HL-60/S4 (cell line): ENCODE measurements around the gene POU6F2.

Experiments used
- in situ Hi-C: fragments of 300-500 bp; cut with MboI; formaldehyde crosslinking; loops from 2 replicates; pipeline ENCODE4 v1.14.3; 2022; ENCODE audit warnings: low sequenced_read_pairs

POU6F2 gene

GRCh38 chr7:39428221-39428620 is 450.5 kb downstream of the POU6F2 start:
- in situ Hi-C loops, result no loop called here

- in situ Hi-C loops, result no loop called here
These were observed 451.7 kb downstream of the POU6F2 start for GRCh38 chr7:39429421-39429820.

DNA sequence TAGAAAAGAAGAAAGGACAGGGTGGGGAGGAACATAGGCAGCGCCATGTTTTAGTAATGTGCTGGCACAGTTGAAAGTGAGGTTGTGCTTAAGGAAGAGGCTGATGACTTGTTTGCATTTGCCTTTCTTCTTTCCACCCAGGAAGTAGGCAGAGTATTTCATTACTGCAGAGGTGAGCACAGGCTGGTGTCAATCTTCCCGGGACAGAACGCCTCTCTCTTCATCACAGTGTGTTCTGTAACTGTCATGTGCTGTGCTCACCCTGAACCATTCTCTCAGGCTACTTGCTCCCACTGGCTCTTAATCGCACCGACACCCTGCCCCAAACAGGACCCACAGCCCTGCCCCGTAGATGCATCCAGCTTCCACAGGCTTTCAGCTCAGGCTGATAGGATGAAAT is 452.7 kb downstream of the POU6F2 start:
- in situ Hi-C loops, result no loop called here

DNA sequence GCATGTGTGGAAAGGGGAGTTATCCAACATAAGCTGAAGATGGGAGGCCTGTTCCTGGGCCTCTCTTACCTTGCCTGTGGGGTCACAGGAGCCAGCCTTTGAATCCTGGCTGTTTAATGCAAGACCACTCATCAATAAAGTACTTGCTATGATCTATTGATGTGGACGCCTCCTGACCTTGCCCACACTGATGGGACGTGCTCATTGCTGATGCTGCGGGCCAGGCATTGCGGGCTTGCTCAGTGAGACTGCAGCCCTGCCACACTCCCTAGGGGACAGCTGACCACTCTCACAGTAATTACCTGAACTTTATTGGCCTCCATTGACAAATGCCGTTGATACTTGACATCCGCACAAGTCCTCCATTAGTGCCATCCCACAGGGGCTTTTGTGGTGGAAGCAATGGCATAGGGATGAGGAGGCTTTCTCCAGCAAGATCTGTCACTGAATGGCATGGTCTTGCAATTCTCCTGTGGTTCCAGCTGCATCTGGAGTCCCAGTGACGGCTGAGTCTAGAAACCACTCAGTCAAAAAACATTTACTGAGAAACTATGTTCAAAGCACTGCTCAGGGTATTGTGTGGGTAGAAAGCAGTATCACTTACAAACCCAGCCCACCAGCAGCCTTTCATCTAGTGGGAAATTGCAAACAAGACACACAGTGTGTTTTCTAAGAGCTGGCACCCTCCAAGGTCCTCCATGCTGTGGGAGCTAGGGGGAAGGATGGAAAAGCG is 453.4 kb downstream of the POU6F2 start:
- in situ Hi-C loops, result no loop called here

- in situ Hi-C loops, result no loop called here
These were observed 454.7 kb downstream of the POU6F2 start for GRCh38 chr7:39432368-39432767.

GRCh38 chr7:39432807-39433416 is 455.2 kb downstream of the POU6F2 start:
- in situ Hi-C loops, result no loop called here

GRCh38 chr7:39433550-39433949 is 455.8 kb downstream of the POU6F2 start:
- in situ Hi-C loops, result no loop called here

- in situ Hi-C loops, result no loop called here
These were observed 456.3 kb downstream of the POU6F2 start for GRCh38 chr7:39434012-39434411.

- in situ Hi-C loops, result no loop called here
These were observed 468.8 kb downstream of the POU6F2 start for GRCh38 chr7:39446546-39446945.

GRCh38 chr7:39451901-39452300 is 474.2 kb downstream of the POU6F2 start:
- in situ Hi-C loops, result loop anchor here (25.0 kb wide), 1 partner anchor 665 kb away; no protein-coding TSS in a partner anchor

DNA sequence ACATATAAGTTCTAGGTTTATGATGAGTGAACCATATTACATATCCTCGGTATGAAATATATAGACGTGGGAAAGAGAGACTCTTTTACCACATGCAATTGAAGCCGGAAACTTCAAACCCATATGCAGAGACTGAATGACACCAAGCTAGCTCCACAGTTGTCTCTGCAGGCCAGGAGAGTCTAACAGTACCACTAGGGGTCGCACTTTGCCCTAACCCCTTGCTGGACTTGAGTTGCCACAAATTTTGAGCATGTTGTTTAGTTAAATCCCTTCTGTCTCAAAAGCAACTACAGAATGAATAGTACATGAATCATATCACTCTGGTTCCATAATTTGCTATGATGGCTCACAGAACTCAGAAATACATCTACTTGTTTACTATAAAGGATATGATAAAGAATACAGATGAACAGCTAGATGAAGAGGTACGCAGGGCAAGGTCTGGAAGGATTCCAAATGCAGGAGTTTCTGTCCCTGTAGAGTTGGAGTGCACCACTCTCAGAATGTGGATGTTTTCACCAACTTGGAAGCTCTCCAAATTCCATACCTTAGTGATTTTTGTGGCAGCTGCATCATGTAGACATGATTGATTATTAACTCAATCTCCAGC is 476.1 kb downstream of the POU6F2 start:
- in situ Hi-C loops, result loop anchor here (25.0 kb wide), 1 partner anchor 667 kb away; no protein-coding TSS in a partner anchor

DNA sequence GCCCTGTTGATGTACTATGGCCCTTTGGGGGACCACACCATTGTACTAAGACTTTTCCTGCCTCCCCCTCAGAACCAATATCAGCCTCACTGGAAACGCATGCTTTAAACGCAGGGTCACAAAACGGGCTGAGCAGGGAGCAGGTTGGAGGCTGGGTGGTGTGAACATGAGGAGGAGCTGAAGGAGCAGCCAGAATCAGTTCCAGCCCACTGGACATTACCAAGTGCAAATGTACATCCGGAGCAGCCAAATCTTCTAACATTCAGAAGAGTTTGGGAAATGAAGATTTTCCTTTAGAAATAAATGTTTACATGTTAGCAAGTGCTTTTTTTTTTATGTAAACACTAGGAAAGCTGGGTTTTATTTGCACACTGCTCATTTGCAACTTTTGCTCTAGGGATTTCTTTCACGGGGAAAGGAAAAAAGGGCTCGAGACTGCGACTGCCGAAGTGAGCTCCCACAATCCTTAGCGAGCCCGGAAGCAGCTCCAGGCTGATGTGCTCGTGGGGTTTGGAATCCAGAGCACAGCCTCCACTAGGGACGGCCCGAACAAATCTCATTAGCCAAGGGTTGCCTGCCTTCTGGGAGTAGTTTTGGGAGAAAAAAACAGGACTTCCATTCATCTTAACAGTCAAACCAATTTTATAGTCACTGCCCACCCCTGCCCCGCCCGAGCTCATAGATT is 480.5 kb downstream of the POU6F2 start:
- in situ Hi-C loops, result loop anchor here (25.0 kb wide), 1 partner anchor 671 kb away; no protein-coding TSS in a partner anchor

DNA sequence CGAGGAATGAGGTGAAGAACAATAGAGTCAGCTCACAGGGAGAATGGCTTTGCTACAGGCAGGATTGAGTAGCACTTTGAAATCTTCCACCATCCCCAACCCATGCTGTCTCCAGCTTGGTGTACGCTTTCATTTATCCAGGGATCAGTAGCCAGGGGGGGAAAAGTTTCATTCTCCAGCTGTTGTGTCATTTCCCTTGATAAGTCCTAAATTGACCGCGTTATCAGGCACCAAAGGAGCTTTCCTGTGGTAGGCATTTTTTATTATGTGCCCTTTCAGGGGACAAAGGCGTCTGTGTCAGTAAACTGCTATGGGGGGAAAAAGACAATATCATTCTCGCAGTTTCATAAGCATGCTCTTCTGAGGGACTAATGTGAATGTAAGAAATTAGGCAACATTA is 481.9 kb downstream of the POU6F2 start:
- in situ Hi-C loops, result loop anchor here (25.0 kb wide), 1 partner anchor 672 kb away; no protein-coding TSS in a partner anchor

- in situ Hi-C loops, result loop anchor here (25.0 kb wide), 1 partner anchor 673 kb away; no protein-coding TSS in a partner anchor
These were observed 482.8 kb downstream of the POU6F2 start for GRCh38 chr7:39460486-39460885.

DNA sequence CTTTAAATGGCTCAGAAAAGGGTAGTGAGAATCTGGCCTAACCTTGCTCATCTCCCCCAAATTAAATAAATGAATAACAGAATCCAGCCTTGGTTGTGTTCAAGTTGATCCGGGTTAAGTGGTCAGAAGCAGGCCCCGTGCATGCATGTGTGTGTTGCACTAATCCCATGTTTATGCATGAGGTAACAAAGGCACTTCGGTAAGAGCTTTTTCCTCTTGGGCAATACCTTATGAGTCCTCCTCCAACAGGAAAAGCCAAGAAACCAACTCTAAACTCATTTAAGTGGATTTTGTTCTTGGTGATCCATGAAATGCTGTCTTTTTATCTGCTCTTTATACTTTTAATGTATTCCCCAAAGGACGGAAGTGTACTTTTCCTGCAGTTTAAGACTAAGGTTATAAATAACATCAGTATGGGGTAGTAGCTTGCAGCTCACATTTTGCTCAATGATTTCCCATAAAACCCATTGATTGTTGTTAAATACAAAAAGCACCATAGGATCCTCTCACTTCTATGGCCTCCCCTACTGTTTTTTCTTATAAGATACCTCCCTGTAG is 483.6 kb downstream of the POU6F2 start:
- in situ Hi-C loops, result loop anchor here (25.0 kb wide), 1 partner anchor 674 kb away; no protein-coding TSS in a partner anchor

DNA sequence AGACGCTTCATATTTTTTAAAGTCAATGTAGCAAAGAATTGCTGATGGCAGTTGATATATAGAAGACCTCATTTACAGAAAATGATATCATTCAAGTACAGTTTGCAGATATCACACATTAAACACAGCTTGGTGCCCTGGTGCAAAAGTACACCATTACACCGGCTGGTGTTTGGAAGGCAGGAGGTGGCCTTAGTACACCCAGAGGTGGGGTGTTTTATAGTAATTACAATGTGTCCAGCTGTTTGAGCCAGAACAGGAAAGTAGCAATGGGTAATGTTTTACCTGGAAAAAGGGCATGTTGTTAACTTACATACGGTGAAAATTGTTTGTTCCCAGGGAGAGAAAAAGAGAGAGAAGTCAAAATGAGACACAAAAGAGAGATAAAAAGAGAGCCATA is 485.5 kb downstream of the POU6F2 start:
- in situ Hi-C loops, result loop anchor here (25.0 kb wide), 1 partner anchor 676 kb away; no protein-coding TSS in a partner anchor

GRCh38 chr7:39464350-39465054 is 486.8 kb downstream of the POU6F2 start:
- in situ Hi-C loops, result loop anchor here (25.0 kb wide), 1 partner anchor 677 kb away; no protein-coding TSS in a partner anchor

DNA sequence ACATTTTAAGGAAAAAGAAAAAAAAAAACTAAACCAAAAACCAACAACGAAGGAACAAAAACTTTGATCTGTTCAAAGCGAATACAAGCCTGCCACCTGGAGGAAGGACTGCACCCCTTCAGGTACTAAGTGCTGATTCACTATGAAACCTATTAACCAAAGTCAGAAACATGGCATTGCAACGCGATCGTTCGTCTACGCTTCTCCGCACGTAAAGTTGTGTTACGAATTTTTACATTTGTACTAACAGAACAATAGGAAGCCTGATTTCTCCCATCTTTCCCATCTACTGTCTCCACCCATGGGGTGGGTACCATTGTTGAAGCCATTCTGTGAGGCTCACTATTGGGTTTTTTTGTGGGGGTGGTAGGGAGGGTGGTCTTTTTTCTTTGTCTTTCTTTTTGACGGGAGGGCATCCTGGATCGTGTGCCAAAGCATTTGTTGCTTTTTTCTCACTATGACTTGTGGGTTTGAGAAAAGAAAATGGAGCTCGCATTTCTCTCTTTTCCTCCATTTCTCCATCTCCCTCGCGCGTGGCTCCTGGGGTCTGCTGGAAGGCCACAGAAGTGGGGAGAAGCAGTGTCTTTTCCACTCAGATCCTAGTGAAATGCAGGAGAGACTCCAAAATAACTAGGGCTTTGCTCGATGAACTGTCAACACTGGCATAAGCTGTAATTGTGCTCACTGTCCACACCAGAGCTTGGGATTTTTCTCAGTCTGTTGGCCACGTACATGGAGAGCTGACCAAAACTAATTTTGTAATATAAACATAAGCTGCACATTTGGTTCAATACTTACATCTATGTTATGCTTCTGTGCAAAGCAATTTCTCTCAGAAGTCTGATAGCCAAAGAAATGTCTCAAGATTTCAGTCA is 487.6 kb downstream of the POU6F2 start:
- in situ Hi-C loops, result loop anchor here (25.0 kb wide), 1 partner anchor 678 kb away; no protein-coding TSS in a partner anchor

DNA sequence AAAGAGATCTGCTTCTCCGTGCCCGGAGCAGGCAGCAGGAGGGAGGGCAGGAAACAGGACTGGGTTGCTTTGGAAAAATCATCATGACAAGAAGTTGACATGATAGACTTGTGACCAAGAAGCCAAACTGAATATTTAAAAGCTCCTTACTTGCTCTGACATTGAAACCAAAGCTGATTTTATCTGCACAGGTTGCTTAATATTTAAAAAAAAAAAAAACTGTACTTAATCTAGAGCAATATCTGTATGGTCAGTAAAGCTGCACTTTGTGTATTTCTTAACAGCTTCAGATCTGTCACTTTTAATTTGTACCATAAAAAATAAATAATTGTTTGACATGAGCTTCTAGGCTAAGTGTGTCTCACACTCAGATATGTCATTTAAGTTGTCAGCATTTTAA is 490.6 kb downstream of the POU6F2 start:
- in situ Hi-C loops, result loop anchor here (25.0 kb wide), 1 partner anchor 681 kb away; no protein-coding TSS in a partner anchor
